Activated T-cell treated with anti-CD3 and anti-CD28 coated beads, Interleukin-2, amount 50 U/mL, for 72 hours (primary cell): ENCODE data around the gene AMER2. TPM values are rescaled to one million over a fixed set of nuclear protein-coding genes. Genes with fewer than 3 reads are reported as not detected.

Experiments
- ATAC-seq, 2 donors: fragments of 150-1000 bp; cut with Tn5 transposase; replicated peaks in 1 of 2; 2 replicates each; pipeline ENCODE4 v1.10.0; 2021; ENCODE audit warnings: moderate library complexity in 2 of 2, mild to moderate bottlenecking in 1 of 2
- DNase-seq, 2 donors: peaks; one replicate each; pipeline ENCODE4 v3.0.0; 2021 to 2022; ENCODE audit warnings: mixed read lengths in 1 of 2
- H3K27ac Mint-ChIP-seq: one replicate; pipeline ENCODE4 v1.8.0; 2022; ENCODE audit warnings: mild to moderate bottlenecking, moderate library complexity, mixed read lengths
- H3K27me3 Mint-ChIP-seq: one replicate; pipeline ENCODE4 v1.8.0; 2022; ENCODE audit warnings: low read depth, mixed read lengths
- H3K36me3 Mint-ChIP-seq, 2 donors: one replicate each; pipeline ENCODE4 v1.8.0; 2022; ENCODE audit warnings: mixed read lengths in 2 of 2, mild to moderate bottlenecking in 1 of 2; ENCODE audit not compliant: insufficient read depth in 2 of 2
- H3K4me1 Mint-ChIP-seq: one replicate; pipeline ENCODE4 v1.8.0; 2022; ENCODE audit warnings: low read depth, mixed read lengths
- H3K4me3 Mint-ChIP-seq, 2 donors: one replicate each; pipeline ENCODE4 v1.8.0; 2022; ENCODE audit warnings: mild to moderate bottlenecking in 2 of 2, mixed read lengths in 2 of 2, moderate library complexity in 2 of 2
- H3K9me3 Mint-ChIP-seq, 2 donors: one replicate each; pipeline ENCODE4 v1.8.0; 2022; ENCODE audit warnings: mixed read lengths in 2 of 2
- total RNA-seq, 2 donors: library from RNA; stranded (reverse); gene quantifications; one replicate each; pipeline ENCODE4 v1.2.3, GENCODE V29; 2022

The AMER2 gene
- total RNA-seq, 2 donors from 2014 or later = 0.02 TPM; not detected in 1

DNA sequence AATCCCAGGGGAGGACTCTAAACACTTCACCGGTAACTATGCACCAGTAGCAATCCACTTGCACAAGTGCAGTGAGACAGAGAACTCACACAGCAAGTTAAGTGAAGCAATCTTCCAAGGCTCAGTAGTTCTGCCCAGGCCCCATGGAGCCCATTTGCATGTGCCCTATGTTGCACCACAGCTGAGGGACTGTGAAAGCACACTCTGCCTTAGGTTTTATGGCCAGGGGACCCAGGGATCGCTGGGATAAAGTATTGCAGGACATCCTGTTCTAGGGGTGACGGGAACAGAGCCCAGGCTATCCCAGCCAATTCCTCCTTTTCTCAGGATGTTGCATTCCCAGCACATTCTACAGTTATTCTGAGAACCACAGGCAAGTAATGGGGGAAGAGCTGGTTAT is 6.0 kb upstream of the AMER2 start:
- H3K27ac Mint-ChIP-seq = no peak overlapping the region
- H3K9me3 Mint-ChIP-seq = peaks cover 0 to 5% of the 10 kb centered on the region in 2 donors
- peaks cover 0 to 4% of the 10 kb centered on the region in 2 donors for H3K36me3 Mint-ChIP-seq
- H3K4me1 Mint-ChIP-seq = no peaks in the 10 kb centered on the region
- ATAC-seq (no peak), DNase-seq (no peak)
- H3K27me3 Mint-ChIP-seq = peaks cover 62% of the 10 kb centered on the region
- H3K4me3 Mint-ChIP-seq = no peak overlapping the region

DNA sequence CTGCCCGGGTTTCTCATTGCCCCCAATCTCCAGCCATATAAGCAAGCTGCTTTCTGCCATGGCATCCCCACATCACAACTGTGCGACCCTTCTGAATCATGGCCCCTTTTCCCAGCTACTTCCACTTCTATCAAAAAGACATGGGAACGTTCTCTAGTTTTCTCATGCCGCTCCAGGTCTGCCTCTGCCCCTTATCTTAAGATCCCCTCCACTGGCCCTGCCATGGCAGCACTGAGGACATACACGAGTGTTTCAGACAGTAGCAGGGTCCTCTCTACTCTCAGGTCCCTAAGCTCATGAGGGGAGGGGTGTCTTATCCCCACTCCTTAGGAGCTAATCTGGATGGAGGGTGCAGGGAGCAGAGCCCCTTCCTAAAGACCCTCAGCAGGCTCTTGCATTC is 5.5 kb upstream of the AMER2 start:
- H3K27me3 Mint-ChIP-seq = peaks cover 61% of the 10 kb centered on the region
- H3K4me1 Mint-ChIP-seq = no peaks in the 10 kb centered on the region
- H3K9me3 Mint-ChIP-seq = peaks cover 0 to 5% of the 10 kb centered on the region in 2 donors
- ATAC-seq = no peak
- H3K4me3 Mint-ChIP-seq = no peak overlapping the region
- DNase-seq = no peak
- H3K36me3 Mint-ChIP-seq = peaks cover 0 to 4% of the 10 kb centered on the region in 2 donors
- no peak overlapping the region for H3K27ac Mint-ChIP-seq

- no peak overlapping the region for H3K4me3 Mint-ChIP-seq
- peaks cover under 1 to 4% of the 10 kb centered on the region in 2 donors for H3K36me3 Mint-ChIP-seq
- DNase-seq = no peak
- no peak for ATAC-seq
- peaks cover 0 to 5% of the 10 kb centered on the region in 2 donors for H3K9me3 Mint-ChIP-seq
- H3K27me3 Mint-ChIP-seq = peaks cover 68% of the 10 kb centered on the region
- H3K27ac Mint-ChIP-seq = no peak overlapping the region
- H3K4me1 Mint-ChIP-seq = peaks cover 1% of the 10 kb centered on the region
Observed at GRCh38 chr13:25177012-25177411, 4.9 kb upstream of the AMER2 start.

- Mint-ChIP-seq H3K4me3 (no peak overlapping the region), H3K27ac (no peak overlapping the region), H3K9me3 (peaks cover 0 to 5% of the 10 kb centered on the region in 2 donors), H3K4me1 (peaks cover 12% of the 10 kb centered on the region), H3K36me3 (peaks cover 3 to 8% of the 10 kb centered on the region in 2 donors), H3K27me3 (peaks cover 79% of the 10 kb centered on the region)
- DNase-seq = no peak
- no peak for ATAC-seq
Observed at GRCh38 chr13:25175431-25175830, 3.3 kb upstream of the AMER2 start.

- no peak overlapping the region for H3K4me3 Mint-ChIP-seq
- no peak for DNase-seq
- no peak for ATAC-seq
- H3K9me3 Mint-ChIP-seq = peaks cover 0 to 4% of the 10 kb centered on the region in 2 donors
- H3K27me3 Mint-ChIP-seq = peaks cover 79% of the 10 kb centered on the region
- H3K27ac Mint-ChIP-seq = no peak overlapping the region
- peaks cover 12% of the 10 kb centered on the region for H3K4me1 Mint-ChIP-seq
- peaks cover 3 to 7% of the 10 kb centered on the region in 2 donors for H3K36me3 Mint-ChIP-seq
Observed at GRCh38 chr13:25175026-25175425, 2.9 kb upstream of the AMER2 start.

- H3K36me3 Mint-ChIP-seq = peaks cover 3 to 6% of the 10 kb centered on the region in 2 donors
- no peak overlapping the region for H3K4me3 Mint-ChIP-seq
- ATAC-seq = no peak
- H3K27me3 Mint-ChIP-seq = peaks cover 79% of the 10 kb centered on the region
- H3K27ac Mint-ChIP-seq = no peak overlapping the region
- no peak for DNase-seq
- peaks cover 0 to under 1% of the 10 kb centered on the region in 2 donors for H3K9me3 Mint-ChIP-seq
- H3K4me1 Mint-ChIP-seq = peaks cover 12% of the 10 kb centered on the region
Observed at GRCh38 chr13:25174304-25174703, 2.2 kb upstream of the AMER2 start.

DNA sequence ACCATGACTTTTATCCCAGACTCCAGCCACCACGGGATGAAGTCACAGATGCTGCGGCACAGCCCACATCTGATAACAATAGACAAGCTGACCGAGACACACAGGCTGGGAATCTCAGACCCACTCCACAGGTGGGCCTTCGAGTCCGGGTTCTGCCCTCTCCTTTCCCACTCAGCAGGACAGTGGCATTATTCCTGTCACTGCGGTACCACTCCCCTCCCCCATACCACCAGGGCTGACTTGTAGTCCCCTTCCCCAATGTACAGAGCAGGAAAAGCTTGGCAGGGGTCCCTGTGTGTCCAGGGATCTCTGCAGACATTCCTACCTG is 179 bp upstream of the AMER2 start:
- Mint-ChIP-seq H3K4me1 (peaks cover 12% of the 10 kb centered on the region), H3K27ac (no peak overlapping the region), H3K9me3 (no peaks in the 10 kb centered on the region), H3K36me3 (peaks cover 3 to 6% of the 10 kb centered on the region in 2 donors), H3K4me3 (peak overlapping the region; percentile 77 to 81), H3K27me3 (peaks cover 77% of the 10 kb centered on the region)
- ATAC-seq (no peak), DNase-seq (no peak)

- DNase-seq = no peak
- H3K9me3 Mint-ChIP-seq = no peaks in the 10 kb centered on the region
- ATAC-seq = no peak
- H3K27me3 Mint-ChIP-seq = peaks cover 68% of the 10 kb centered on the region
- peaks cover 12% of the 10 kb centered on the region for H3K4me1 Mint-ChIP-seq
- no peak overlapping the region for H3K27ac Mint-ChIP-seq
- H3K4me3 Mint-ChIP-seq = peak overlapping the region; percentile 77 to 81
- H3K36me3 Mint-ChIP-seq = peaks cover 3 to 6% of the 10 kb centered on the region in 2 donors
Observed at GRCh38 chr13:25171170-25171516, 945 bp downstream of the AMER2 start.

DNA sequence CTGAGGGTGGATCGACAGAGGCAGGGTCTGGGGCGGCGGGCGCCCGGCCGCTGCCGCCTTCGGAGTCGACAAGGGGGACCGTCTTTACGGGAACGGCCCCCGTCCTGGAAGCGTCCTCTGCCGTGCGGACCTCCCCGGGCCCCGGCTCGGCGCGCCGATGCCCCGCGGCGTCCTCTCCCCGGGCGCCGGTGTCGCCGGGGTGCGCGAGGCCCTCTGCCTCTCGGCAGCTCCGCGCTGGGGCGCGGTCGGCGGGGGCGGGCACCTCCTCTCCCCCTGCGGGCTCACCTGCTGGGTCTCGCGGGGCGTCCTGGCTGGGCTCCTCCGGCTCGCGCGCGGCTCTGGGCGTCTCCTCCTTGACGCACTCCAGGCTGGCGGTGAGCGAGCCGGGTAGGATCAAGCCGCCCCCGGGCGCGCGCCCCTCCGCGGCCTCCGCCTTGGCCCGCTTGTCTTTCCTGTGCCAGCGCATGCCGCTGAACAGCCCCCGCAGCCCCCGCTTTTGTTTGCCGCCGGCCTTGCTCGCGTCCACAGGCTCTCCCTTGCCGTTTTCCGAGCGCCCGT is 1.5 kb downstream of the AMER2 start:
- H3K27ac Mint-ChIP-seq = no peak overlapping the region
- ATAC-seq = no peak
- no peaks in the 10 kb centered on the region for H3K9me3 Mint-ChIP-seq
- peaks cover 12% of the 10 kb centered on the region for H3K4me1 Mint-ChIP-seq
- no peak for DNase-seq
- peaks cover 66% of the 10 kb centered on the region for H3K27me3 Mint-ChIP-seq
- H3K36me3 Mint-ChIP-seq = peaks cover 3 to 6% of the 10 kb centered on the region in 2 donors
- H3K4me3 Mint-ChIP-seq = peak overlapping the region; percentile 53 to 81

GRCh38 chr13:25169951-25170553 is 2.0 kb downstream of the AMER2 start:
- Mint-ChIP-seq H3K36me3 (peaks cover 3 to 6% of the 10 kb centered on the region in 2 donors), H3K4me1 (peaks cover 12% of the 10 kb centered on the region), H3K27ac (no peak overlapping the region), H3K27me3 (peaks cover 66% of the 10 kb centered on the region), H3K4me3 (peak overlapping the region; percentile 53 to 56), H3K9me3 (no peaks in the 10 kb centered on the region)
- ATAC-seq (no peak), DNase-seq (no peak)

DNA sequence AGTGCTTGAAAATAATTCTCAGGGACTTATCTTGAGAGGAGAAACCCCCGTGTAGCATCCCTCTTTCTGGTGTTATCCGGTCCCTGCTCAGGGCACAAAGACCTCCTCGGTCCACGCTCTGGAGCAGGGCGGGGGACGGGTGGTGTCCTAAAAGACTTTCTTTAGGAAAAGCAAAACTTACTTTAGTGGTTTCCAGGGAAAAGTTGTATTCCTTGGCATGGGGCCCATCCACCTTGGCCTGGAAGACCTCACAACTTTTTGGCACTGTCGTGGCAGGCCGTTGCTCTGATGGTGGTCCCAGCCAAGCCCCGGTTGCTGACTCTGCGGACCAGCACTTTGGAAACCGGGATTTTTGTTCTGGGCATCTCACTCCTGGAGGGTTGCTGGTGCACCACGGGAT is 2.7 kb downstream of the AMER2 start:
- Mint-ChIP-seq H3K4me3 (peak overlapping the region in 1 of 2 donors; percentile 38), H3K36me3 (peaks cover 3 to 6% of the 10 kb centered on the region in 2 donors), H3K27ac (no peak overlapping the region), H3K4me1 (peaks cover 12% of the 10 kb centered on the region), H3K27me3 (peaks cover 61% of the 10 kb centered on the region), H3K9me3 (no peaks in the 10 kb centered on the region)
- no peak for DNase-seq
- ATAC-seq = no peak

GRCh38 chr13:25168790-25169189 is 3.3 kb downstream of the AMER2 start:
- no peak for DNase-seq
- H3K4me3 Mint-ChIP-seq = no peak overlapping the region
- H3K27me3 Mint-ChIP-seq = peaks cover 55% of the 10 kb centered on the region
- peaks cover 12% of the 10 kb centered on the region for H3K4me1 Mint-ChIP-seq
- no peaks in the 10 kb centered on the region for H3K9me3 Mint-ChIP-seq
- no peak for ATAC-seq
- H3K27ac Mint-ChIP-seq = no peak overlapping the region
- H3K36me3 Mint-ChIP-seq = peaks cover 3 to 6% of the 10 kb centered on the region in 2 donors

- no peak overlapping the region for H3K4me3 Mint-ChIP-seq
- peaks cover 53% of the 10 kb centered on the region for H3K27me3 Mint-ChIP-seq
Observed at GRCh38 chr13:25167382-25168174, 4.5 kb downstream of the AMER2 start.

More at GRCh38 chr13:25167382-25168174, 4.5 kb downstream of the AMER2 start:
- no peak for ATAC-seq
- no peaks in the 10 kb centered on the region for H3K9me3 Mint-ChIP-seq
- H3K4me1 Mint-ChIP-seq = peaks cover 12% of the 10 kb centered on the region
- peaks cover 3 to 4% of the 10 kb centered on the region in 2 donors for H3K36me3 Mint-ChIP-seq
- no peak for DNase-seq
- H3K27ac Mint-ChIP-seq = no peak overlapping the region
